Measurements from ENCODE around the gene PDPK1. TPM values are rescaled to one million over a fixed set of nuclear protein-coding genes. Genes with fewer than 3 reads are reported as not detected.
A peak's percentile ranks its signal among the peaks of the same experiment; 100 is the strongest.

The PDPK1 gene
- total and polyA plus RNA-seq, 2 experiments from 2014 or later: 19.3 to 25.8 TPM

GRCh38 chr16:2592786-2593185, 55.0 kb downstream of the PDPK1 start:
- Histone ChIP-seq H2AFZ (no peak overlapping the region), H3K27ac (ENCODE audit: low read depth) (no peak overlapping the region), H3K4me1 (ENCODE audit: insufficient read depth) (no peaks in the 10 kb centered on the region), H3K9me2 (ENCODE audit: insufficient read depth) (no peaks in the 10 kb centered on the region), H3F3A (replicated peaks; ENCODE audit: low read depth) (no peaks in the 10 kb centered on the region), H3K4me3 (no peak overlapping the region), H3K27me3 (ENCODE audit: insufficient read depth) (no peaks in the 10 kb centered on the region), H3K4me2 (no peak overlapping the region), H4K20me1 (replicated peaks; ENCODE audit: insufficient read depth) (0 out of 2 replicates have a peak, but pooled peaks cover 3% of the 10 kb centered on the region), H3K36me3 (ENCODE audit: insufficient read depth) (peaks cover under 1% of the 10 kb centered on the region; the same call in 1 of the 2 replicates), H3K79me2 (replicated peaks; ENCODE audit: insufficient read depth) (no peaks in the 10 kb centered on the region)
- DNase-seq (ENCODE audit: low spot score) (no peak), ATAC-seq (no peak)
- H3K9me3 Mint-ChIP-seq: no peaks in the 10 kb centered on the region
- H3K27me3 Mint-ChIP-seq (ENCODE audit: insufficient read depth, low read depth, poor library complexity): peaks cover 7% of the 10 kb centered on the region
- H3K27ac Mint-ChIP-seq: no peak overlapping the region
- no peaks in the 10 kb centered on the region; the same call in 2 of the 3 replicates for H3K4me1 Mint-ChIP-seq
- H3K4me3 Mint-ChIP-seq: no peak overlapping the region
- peaks cover 10% of the 10 kb centered on the region; the same call in 2 of the 3 replicates for H3K36me3 Mint-ChIP-seq (ENCODE audit: low read depth)
- no peak for TF ChIP-seq ETS1 (IDR thresholded peaks at IDR 0.05)
- no peak for TF ChIP-seq JUNB (IDR thresholded peaks at IDR 0.05; ENCODE audit: unreplicated experiment)
- no peak for TF ChIP-seq STAT1 (IDR thresholded peaks at IDR 0.05; ENCODE audit: unreplicated experiment)
- TF ChIP-seq NANOG (IDR thresholded peaks at IDR 0.05; ENCODE audit: borderline replicate concordance): no peak
- TF ChIP-seq EZH2 (IDR thresholded peaks at IDR 0.05; ENCODE audit: low read depth, unreplicated experiment): no peak
- TF ChIP-seq CREB1 (CRISPR knock-in tag; IDR thresholded peaks at IDR 0.05; ENCODE audit: low read depth): no peak
- no peak for TF ChIP-seq ZNF331 (CRISPR knock-in tag; IDR thresholded peaks at IDR 0.05; ENCODE audit: low read depth)

- Histone ChIP-seq H3K36me3 (ENCODE audit: insufficient read depth) (no peaks in the 10 kb centered on the region), H3K4me2 (no peak overlapping the region), H2AFZ (no peak overlapping the region), H3K79me2 (replicated peaks; ENCODE audit: insufficient read depth) (no peaks in the 10 kb centered on the region), H4K20me1 (replicated peaks; ENCODE audit: insufficient read depth) (no peaks in the 10 kb centered on the region), H3K27ac (ENCODE audit: low read depth) (0 out of 2 replicates have a peak overlapping the region, but pooled peaks have one; percentile 26), H3K9me2 (ENCODE audit: insufficient read depth) (no peaks in the 10 kb centered on the region), H3K4me1 (ENCODE audit: insufficient read depth) (no peaks in the 10 kb centered on the region), H3F3A (replicated peaks; ENCODE audit: low read depth) (no peaks in the 10 kb centered on the region), H3K4me3 (no peak overlapping the region), H3K27me3 (ENCODE audit: insufficient read depth) (no peaks in the 10 kb centered on the region)
- H3K27me3 Mint-ChIP-seq (ENCODE audit: insufficient read depth, low read depth, poor library complexity): peaks cover 6% of the 10 kb centered on the region
- H3K9me3 Mint-ChIP-seq: no peaks in the 10 kb centered on the region
- DNase-seq (ENCODE audit: low spot score): no peak
- no peaks in the 10 kb centered on the region; the same call in 2 of the 3 replicates for H3K4me1 Mint-ChIP-seq
- peaks cover 7% of the 10 kb centered on the region; the same call in 2 of the 3 replicates for H3K36me3 Mint-ChIP-seq (ENCODE audit: low read depth)
- no peak for ATAC-seq
- no peak overlapping the region for H3K4me3 Mint-ChIP-seq
- H3K27ac Mint-ChIP-seq: no peak overlapping the region
- TF ChIP-seq EZH2 (IDR thresholded peaks at IDR 0.05; ENCODE audit: low read depth, unreplicated experiment) (no peak), EZH2phosphoT487 (IDR thresholded peaks at IDR 0.05; ENCODE audit: unreplicated experiment) (no peak), STAT1 (IDR thresholded peaks at IDR 0.05; ENCODE audit: unreplicated experiment) (no peak), NANOG (IDR thresholded peaks at IDR 0.05; ENCODE audit: borderline replicate concordance) (no peak), JUNB (IDR thresholded peaks at IDR 0.05; ENCODE audit: unreplicated experiment) (no peak), CTCF (conservative IDR thresholded peaks at IDR 0.05; ENCODE audit: low read depth in 2 of 2) (no peak), REST (IDR thresholded peaks at IDR 0.05; ENCODE audit: unreplicated experiment) (no peak)
These were observed 57.8 kb downstream of the PDPK1 start for GRCh38 chr16:2595393-2596205.

Data from GM23338 (cell line).